H1 (cell line): ENCODE data around the gene TSG101. TPM values are rescaled to one million over a fixed set of nuclear protein-coding genes. Genes with fewer than 3 reads are reported as not detected.

Experiments
- CBX8 ChIP-seq: fragments of 300-800, 300-1000 bp; sonication (generic); IDR thresholded peaks from 2 replicates; pipeline ENCODE4 v1.7.1; 2016; ENCODE audit warnings: low read depth, low read length, borderline replicate concordance
- CEBPB ChIP-seq: IDR thresholded peaks from 2 replicates; pipeline ENCODE4 v1.6.1; 2012; ENCODE audit warnings: low read depth, low read length
- CREB1 ChIP-seq: IDR thresholded peaks from 2 replicates; pipeline ENCODE4 v1.6.1; 2012; ENCODE audit warnings: inconsistent platforms
- PHF8 ChIP-seq: fragments of 200-600 bp; sonication (generic); conservative IDR thresholded peaks from 2 replicates; pipeline ENCODE4 v1.7.1; 2012; ENCODE audit warnings: low read depth, mild to moderate bottlenecking, inconsistent platforms, low read length, moderate library complexity
- POLR2A ChIP-seq, 2 experiments: IDR thresholded peaks; 1 replicate in 1 of 2; 2 replicates in 1 of 2; pipeline ENCODE4 v1.6.1; 2011; ENCODE audit warnings: low read depth in 2 of 2, low read length in 2 of 2, mild to moderate bottlenecking in 2 of 2; ENCODE audit errors: control extremely low read depth in 1 of 2
- RBBP5 ChIP-seq: IDR thresholded peaks from 2 replicates; pipeline ENCODE4 v1.7.1; 2012; ENCODE audit warnings: low read depth, mild to moderate bottlenecking, inconsistent platforms, low read length, moderate library complexity, borderline replicate concordance
- SIRT6 ChIP-seq: IDR thresholded peaks from one replicate; pipeline ENCODE4 v1.7.1; 2012; ENCODE audit warnings: low read length, inconsistent platforms
- ZNF274 ChIP-seq: IDR thresholded peaks from 2 replicates; pipeline ENCODE4 v1.7.0; 2012; ENCODE audit warnings: low read length, borderline replicate concordance; ENCODE audit errors: extremely low read depth
- polyA plus RNA-seq, 7 experiments: library from polyadenylated mRNA; depleted of rRNA in 3 of 7; stranded (reverse) in 5 of 7; unstranded in 2 of 7; fragments of >200 nt in 5 of 7; fragments of 200-250 nt in 2 of 7; gene quantifications; 1 replicate in 5 of 7; 2 replicates in 1 of 7; 4 replicates in 1 of 7; pipeline versions ENCODE4 v1.2.1 to v1.2.3, GENCODE V29; 2011 to 2013; ENCODE audit warnings: missing spikeins in 2 of 7, mixed read lengths in 2 of 7
- total RNA-seq: library from RNA; stranded (reverse); fragmentation: NEBNext Ultra II Directional; extraction: Animal tissue kit (Norgen Biotek cat#: 25700); gene quantifications from 2 replicates; pipeline ENCODE4 v1.2.1, GENCODE V29; 2021
- TF ChIP-seq, protein P1 (sequence below): fragments of 300-600 bp; sonication (generic); IDR thresholded peaks from 2 replicates; pipeline ENCODE4 v1.7.1; 2012; ENCODE audit warnings: low read length, moderate library complexity, mild to moderate bottlenecking, inconsistent platforms; ENCODE audit not compliant: insufficient replicate concordance
- TF ChIP-seq, protein P2 (sequence below): IDR thresholded peaks from 2 replicates; pipeline ENCODE4 v1.6.1; 2011; ENCODE audit warnings: low read length, improper control_type of control experiment

Gene TSG101
- total and polyA plus RNA-seq, 2 of the 8 experiments (the other 6 are each of a cell fraction or from before 2014, with no cell fraction given) = 50.8 to 151 TPM

DNA sequence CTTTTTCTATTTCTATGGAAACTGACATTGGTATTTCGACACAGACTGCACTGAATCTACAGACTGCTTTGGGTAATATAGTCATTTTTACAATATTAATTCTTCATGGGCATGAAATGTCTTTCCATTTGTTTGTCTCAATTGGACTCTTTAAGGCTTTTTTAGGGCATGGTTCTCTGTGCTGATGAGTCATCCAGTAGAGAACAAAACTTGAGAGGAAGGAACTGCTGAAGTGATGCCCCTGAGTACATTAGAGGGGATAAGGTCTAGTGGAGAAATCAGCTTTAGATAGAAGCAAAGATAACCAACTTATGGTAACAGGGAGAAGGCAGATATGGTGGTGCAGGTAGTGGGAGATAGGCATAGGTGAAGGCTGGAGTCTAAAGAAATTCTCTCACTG lies 25.1 kb downstream of the TSG101 start (continued):
- TF ChIP-seq, protein P1, sequence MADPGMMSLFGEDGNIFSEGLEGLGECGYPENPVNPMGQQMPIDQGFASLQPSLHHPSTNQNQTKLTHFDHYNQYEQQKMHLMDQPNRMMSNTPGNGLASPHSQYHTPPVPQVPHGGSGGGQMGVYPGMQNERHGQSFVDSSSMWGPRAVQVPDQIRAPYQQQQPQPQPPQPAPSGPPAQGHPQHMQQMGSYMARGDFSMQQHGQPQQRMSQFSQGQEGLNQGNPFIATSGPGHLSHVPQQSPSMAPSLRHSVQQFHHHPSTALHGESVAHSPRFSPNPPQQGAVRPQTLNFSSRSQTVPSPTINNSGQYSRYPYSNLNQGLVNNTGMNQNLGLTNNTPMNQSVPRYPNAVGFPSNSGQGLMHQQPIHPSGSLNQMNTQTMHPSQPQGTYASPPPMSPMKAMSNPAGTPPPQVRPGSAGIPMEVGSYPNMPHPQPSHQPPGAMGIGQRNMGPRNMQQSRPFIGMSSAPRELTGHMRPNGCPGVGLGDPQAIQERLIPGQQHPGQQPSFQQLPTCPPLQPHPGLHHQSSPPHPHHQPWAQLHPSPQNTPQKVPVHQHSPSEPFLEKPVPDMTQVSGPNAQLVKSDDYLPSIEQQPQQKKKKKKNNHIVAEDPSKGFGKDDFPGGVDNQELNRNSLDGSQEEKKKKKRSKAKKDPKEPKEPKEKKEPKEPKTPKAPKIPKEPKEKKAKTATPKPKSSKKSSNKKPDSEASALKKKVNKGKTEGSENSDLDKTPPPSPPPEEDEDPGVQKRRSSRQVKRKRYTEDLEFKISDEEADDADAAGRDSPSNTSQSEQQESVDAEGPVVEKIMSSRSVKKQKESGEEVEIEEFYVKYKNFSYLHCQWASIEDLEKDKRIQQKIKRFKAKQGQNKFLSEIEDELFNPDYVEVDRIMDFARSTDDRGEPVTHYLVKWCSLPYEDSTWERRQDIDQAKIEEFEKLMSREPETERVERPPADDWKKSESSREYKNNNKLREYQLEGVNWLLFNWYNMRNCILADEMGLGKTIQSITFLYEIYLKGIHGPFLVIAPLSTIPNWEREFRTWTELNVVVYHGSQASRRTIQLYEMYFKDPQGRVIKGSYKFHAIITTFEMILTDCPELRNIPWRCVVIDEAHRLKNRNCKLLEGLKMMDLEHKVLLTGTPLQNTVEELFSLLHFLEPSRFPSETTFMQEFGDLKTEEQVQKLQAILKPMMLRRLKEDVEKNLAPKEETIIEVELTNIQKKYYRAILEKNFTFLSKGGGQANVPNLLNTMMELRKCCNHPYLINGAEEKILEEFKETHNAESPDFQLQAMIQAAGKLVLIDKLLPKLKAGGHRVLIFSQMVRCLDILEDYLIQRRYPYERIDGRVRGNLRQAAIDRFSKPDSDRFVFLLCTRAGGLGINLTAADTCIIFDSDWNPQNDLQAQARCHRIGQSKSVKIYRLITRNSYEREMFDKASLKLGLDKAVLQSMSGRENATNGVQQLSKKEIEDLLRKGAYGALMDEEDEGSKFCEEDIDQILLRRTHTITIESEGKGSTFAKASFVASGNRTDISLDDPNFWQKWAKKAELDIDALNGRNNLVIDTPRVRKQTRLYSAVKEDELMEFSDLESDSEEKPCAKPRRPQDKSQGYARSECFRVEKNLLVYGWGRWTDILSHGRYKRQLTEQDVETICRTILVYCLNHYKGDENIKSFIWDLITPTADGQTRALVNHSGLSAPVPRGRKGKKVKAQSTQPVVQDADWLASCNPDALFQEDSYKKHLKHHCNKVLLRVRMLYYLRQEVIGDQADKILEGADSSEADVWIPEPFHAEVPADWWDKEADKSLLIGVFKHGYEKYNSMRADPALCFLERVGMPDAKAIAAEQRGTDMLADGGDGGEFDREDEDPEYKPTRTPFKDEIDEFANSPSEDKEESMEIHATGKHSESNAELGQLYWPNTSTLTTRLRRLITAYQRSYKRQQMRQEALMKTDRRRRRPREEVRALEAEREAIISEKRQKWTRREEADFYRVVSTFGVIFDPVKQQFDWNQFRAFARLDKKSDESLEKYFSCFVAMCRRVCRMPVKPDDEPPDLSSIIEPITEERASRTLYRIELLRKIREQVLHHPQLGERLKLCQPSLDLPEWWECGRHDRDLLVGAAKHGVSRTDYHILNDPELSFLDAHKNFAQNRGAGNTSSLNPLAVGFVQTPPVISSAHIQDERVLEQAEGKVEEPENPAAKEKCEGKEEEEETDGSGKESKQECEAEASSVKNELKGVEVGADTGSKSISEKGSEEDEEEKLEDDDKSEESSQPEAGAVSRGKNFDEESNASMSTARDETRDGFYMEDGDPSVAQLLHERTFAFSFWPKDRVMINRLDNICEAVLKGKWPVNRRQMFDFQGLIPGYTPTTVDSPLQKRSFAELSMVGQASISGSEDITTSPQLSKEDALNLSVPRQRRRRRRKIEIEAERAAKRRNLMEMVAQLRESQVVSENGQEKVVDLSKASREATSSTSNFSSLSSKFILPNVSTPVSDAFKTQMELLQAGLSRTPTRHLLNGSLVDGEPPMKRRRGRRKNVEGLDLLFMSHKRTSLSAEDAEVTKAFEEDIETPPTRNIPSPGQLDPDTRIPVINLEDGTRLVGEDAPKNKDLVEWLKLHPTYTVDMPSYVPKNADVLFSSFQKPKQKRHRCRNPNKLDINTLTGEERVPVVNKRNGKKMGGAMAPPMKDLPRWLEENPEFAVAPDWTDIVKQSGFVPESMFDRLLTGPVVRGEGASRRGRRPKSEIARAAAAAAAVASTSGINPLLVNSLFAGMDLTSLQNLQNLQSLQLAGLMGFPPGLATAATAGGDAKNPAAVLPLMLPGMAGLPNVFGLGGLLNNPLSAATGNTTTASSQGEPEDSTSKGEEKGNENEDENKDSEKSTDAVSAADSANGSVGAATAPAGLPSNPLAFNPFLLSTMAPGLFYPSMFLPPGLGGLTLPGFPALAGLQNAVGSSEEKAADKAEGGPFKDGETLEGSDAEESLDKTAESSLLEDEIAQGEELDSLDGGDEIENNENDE = no peak
- TF ChIP-seq SIRT6 (no peak), PHF8 (no peak), CEBPB (no peak), POLR2A (IDR thresholded peaks at IDR 0.05; ENCODE audit: control extremely low read depth in 1 of 2, low read depth in 2 of 2, low read length in 2 of 2) (no peak), RBBP5 (no peak), ZNF274 (no peak), CREB1 (no peak), CBX8 (no peak)
- TF ChIP-seq, protein P2, sequence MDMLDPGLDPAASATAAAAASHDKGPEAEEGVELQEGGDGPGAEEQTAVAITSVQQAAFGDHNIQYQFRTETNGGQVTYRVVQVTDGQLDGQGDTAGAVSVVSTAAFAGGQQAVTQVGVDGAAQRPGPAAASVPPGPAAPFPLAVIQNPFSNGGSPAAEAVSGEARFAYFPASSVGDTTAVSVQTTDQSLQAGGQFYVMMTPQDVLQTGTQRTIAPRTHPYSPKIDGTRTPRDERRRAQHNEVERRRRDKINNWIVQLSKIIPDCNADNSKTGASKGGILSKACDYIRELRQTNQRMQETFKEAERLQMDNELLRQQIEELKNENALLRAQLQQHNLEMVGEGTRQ = no peak
